GM18498 (cell line): Measurements from ENCODE around the gene EML5.

Experiments used
- ATAC-seq: cut with Tn5 transposase; IDR thresholded peaks from one replicate; pipeline ENCODE4 v1.9.1; 2021; ENCODE audit warnings: mild to moderate bottlenecking, moderate library complexity; ENCODE audit not compliant: unreplicated experiment

EML5 gene

GRCh38 chr14:88727057-88727456 lies 65.7 kb downstream of the EML5 start:
- ATAC-seq = no peak

GRCh38 chr14:88710709-88711108 lies 82.0 kb downstream of the EML5 start:
- no peak for ATAC-seq

- ATAC-seq = no peak
Measured at GRCh38 chr14:88707088-88707487, 85.7 kb downstream of the EML5 start.

- no peak for ATAC-seq
Measured at GRCh38 chr14:88706425-88706824, 86.3 kb downstream of the EML5 start.

- ATAC-seq = no peak
Measured at GRCh38 chr14:88698651-88699050, 94.1 kb downstream of the EML5 start.

- no peak for ATAC-seq
Measured at GRCh38 chr14:88695870-88696269, 96.9 kb downstream of the EML5 start.

- no peak for ATAC-seq
Measured at GRCh38 chr14:88688386-88688785, 104.4 kb downstream of the EML5 start.

GRCh38 chr14:88683119-88683518 lies 109.6 kb downstream of the EML5 start:
- ATAC-seq = no peak

GRCh38 chr14:88682495-88683114 lies 110.1 kb downstream of the EML5 start:
- ATAC-seq = no peak

GRCh38 chr14:88681755-88682494 lies 110.8 kb downstream of the EML5 start:
- no peak for ATAC-seq

- ATAC-seq = no peak
Measured at GRCh38 chr14:88669346-88669745, 123.4 kb downstream of the EML5 start.

GRCh38 chr14:88668448-88669116 lies 124.2 kb downstream of the EML5 start:
- ATAC-seq = peak; percentile 73

- peak; percentile 76 for ATAC-seq
Measured at GRCh38 chr14:88667555-88668273, 125.0 kb downstream of the EML5 start.

GRCh38 chr14:88660056-88660455 lies 132.7 kb downstream of the EML5 start:
- no peak for ATAC-seq

- no peak for ATAC-seq
Measured at GRCh38 chr14:88639221-88639620, 153.5 kb downstream of the EML5 start.

- ATAC-seq = no peak
Measured at GRCh38 chr14:88632512-88632911, 160.2 kb downstream of the EML5 start.

- no peak for ATAC-seq
Measured at GRCh38 chr14:88631091-88631490, 161.7 kb downstream of the EML5 start.

- no peak for ATAC-seq
Measured at GRCh38 chr14:88630565-88630964, 162.2 kb downstream of the EML5 start.

GRCh38 chr14:88628462-88628861 lies 164.3 kb downstream of the EML5 start:
- ATAC-seq = no peak

GRCh38 chr14:88628033-88628432 lies 164.7 kb downstream of the EML5 start:
- ATAC-seq = no peak

- ATAC-seq = no peak
Measured at GRCh38 chr14:88625671-88626070, 167.1 kb downstream of the EML5 start.
